HG02973 (cell line): ENCODE data around the gene COL12A1.

ENCODE experiments used
- ATAC-seq: cut with Tn5 transposase; IDR thresholded peaks from one replicate; pipeline ENCODE4 v1.9.1; 2021; ENCODE audit warnings: moderate library complexity; ENCODE audit not compliant: unreplicated experiment

Gene COL12A1

DNA sequence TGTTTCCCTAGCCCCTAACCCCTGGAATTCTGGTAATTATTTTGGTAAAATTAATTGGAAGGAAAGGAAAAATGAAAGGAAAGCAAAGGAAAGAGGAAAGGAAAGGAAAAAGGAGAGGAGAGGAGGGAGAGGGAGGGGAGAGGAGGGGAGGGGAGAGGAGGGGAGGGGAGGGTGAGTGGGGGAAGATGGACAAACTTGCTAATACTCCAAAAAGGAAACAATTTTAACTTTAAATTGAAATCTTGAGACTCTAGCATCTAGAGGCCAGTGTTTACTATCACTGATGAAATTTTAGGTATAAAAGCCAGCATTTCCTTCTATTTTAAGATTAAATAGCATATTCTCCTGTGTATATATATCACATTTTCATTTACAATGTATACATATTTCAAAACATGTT, 156.5 kb downstream of the COL12A1 start:
- no peak for ATAC-seq

DNA sequence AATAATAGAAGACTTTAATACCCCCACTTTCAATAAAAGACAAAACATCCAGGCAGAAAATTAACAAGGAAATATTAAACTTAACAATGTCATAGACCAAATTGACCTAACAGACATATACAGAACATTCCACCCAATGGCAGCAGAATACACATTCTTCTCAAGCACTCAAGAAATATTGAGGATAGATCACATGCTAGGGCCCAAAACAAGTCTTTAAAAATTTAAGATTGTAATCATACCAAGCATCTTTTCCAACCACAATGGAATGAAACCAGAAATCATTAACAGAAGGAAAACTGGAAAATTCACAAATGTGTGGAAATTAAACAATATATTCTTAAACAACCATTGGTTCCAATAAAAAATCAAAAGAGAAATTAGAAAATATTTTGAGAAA, 161.0 kb downstream of the COL12A1 start:
- ATAC-seq: no peak

DNA sequence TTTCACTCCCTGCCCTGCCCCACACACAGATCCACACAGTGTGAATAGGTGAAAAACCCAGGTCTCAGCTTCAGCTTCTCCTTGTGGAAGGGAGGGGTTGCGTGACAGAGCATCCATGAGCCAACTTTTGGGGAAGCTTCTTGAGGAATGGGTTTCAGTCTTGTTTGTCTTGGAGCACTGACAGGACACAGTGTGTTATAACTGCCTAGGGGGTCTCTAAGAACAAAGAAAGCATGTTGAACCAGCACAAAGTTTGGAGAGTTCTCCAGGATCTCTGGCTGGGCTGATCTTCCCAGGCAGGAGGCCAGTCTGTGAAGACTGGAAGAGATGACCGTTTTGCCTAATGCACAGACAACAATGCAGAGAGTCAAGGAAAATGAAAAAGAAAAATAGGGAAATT, 164.5 kb downstream of the COL12A1 start:
- no peak for ATAC-seq
